Stimulated activated CD4-positive, alpha-beta T cell treated with anti-CD3 and anti-CD28 coated beads, Interleukin-1b, Interleukin-23, amount 100 ng/mL, for 4 hours (primary cell): ENCODE data around the gene TENT4A.

Experiments
- DNase-seq, 2 donors: peaks; one replicate each; pipeline ENCODE4 v3.0.0-alpha.2; 2020; ENCODE audit warnings: low read depth in 2 of 2

Gene TENT4A

DNA sequence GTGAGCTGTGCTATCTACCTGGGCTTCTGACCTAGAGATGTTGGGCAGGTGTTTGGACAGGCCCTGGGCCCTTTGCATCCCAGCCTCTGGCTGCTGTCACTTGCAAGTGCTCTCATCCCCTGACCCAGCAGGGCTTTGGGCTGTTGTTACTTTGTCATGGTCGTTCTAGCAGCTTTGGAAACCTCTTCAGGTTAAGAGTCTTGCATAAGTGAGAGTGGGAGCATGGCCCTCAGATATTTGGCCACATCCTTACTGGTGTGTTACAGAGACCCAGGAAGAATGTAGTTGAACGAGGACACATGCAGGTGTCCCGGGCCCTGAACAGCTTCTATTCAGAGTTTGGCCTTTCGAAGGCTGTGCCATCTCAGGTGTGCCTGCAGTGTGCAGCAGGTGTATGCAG, 4.5 kb downstream of the TENT4A start:
- DNase-seq: no peak

DNA sequence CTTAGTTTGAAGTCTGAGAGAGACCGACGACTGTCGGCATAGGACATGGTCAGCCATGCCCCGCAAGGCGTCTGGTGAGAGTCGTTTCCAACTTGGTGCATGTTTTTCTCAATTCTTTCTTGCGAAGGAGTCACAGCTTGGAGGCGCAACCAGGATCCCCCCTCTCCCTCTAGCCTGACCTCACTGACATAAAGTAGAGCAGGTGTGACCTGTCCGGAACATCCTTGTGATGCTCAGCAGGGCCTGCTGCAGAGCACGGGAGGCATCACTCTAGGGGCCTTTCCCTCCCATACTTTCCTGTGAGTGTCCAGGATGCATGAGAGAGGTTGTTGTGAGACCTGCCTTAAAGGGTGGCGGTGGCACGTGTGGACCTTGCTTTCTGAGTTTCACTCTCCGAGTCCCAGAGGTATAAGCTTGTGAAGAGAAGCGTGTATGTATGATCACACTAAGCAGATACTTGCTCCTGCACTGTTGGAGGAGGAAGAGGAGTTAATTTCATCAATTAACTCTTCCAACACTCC, 5.0 kb downstream of the TENT4A start:
- DNase-seq: no peak

DNA sequence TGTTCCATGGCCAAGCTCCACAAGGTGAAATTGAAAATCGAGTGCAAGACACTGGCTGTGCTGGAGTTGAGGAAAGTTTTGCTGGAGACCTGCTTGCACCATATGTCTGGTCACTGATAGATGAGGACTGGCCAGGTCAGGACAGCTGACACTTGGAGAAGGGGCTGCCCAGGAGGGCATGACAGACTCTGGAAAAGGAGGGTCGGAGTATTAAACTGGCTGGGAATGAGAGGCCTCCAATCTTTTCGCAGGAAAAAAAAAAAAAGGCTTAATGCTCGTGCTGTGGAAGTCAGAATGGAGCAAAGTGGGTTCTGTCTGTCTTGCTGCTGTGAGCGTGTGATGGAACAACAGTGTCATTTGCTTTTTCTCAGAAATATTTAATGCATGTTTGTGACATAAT, 5.5 kb downstream of the TENT4A start:
- DNase-seq: no peak

DNA sequence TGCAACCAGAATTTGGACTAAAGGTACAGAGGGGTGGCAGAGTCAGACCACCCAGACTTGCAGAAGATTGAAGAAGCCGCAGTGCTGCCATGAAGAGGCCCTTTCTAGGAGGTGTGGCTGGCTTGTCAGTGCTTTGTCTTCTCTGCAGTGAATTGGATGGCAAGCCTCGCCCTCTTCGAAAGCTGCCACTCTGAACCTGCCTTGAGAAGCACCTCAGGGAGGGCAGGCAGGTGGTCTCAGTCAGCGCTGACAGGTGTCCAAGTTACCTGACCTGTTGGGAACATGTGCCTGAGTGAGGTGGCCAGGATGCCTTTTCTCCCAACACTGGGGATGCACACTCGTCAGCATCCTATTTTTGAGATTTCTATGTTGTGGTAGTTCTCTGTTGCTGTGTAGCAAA, 6.2 kb downstream of the TENT4A start:
- DNase-seq: no peak

DNA sequence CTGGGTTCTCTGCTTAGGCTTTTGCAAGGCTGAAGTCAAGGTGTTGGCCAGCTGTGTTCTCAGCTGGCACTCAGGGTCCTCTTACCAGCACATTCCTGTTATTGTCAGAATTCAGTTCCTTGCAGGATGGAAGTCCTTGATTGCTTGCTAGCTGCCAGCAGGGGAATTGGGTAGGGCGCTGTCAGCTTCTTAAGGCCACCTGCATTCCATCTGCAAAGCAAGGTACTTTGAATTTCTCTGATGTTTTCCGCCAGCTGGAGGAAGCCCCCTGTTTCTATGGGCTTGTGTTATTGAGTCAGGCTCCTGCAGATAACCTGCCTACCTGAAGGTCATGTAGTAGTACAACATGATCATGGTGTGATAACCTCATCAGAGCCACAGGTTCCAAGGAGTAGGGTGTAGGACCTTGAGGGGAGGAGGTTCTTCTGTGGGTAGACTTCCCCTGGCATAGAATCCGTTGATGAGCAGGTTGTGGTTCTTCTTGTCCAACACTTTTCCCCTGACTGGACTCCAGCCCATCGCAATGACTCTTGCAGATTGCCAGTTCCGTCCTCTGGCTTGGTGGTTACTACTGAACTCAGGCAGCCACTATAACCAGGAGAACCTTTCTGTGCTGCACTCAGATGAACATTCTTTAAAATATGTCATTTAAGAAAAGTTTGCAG, 6.8 kb downstream of the TENT4A start:
- no peak for DNase-seq

DNA sequence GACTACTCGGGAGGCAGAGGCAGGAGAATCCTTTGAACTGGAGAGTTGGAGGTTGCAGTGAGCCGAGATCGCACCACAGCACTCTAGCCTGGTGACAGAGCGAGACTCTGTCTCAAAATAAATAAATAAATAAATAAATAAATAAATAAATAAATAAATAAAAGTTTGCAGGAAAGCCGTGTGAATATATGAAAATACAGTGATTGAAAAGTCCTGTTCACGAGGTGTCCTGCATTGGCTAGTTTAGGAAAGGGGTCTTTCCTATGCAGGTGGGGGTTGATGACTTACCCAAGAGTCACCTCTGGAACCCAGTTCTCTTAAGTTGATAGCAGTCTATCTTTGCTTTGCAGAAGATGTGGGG, 7.3 kb downstream of the TENT4A start:
- DNase-seq: no peak

DNA sequence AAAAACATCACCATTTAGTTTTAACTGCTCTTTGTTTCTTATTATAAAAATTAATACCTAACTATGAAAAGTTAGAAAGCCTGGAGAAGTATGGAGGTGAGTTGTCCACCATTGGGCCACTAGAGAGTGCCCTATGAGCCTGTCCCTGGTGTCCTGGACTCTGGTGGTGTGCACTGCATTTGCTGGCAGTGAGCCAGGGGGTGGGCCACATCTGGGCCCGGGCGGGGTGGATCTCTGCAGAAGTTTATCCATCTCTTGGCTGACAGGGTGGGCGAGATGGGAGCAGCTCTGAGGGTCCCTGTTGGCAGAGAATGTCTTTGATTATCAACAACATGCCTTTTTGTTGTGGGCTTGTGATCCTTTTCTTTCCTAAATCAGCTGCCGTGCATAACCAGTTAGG, 8.2 kb downstream of the TENT4A start:
- no peak for DNase-seq

DNA sequence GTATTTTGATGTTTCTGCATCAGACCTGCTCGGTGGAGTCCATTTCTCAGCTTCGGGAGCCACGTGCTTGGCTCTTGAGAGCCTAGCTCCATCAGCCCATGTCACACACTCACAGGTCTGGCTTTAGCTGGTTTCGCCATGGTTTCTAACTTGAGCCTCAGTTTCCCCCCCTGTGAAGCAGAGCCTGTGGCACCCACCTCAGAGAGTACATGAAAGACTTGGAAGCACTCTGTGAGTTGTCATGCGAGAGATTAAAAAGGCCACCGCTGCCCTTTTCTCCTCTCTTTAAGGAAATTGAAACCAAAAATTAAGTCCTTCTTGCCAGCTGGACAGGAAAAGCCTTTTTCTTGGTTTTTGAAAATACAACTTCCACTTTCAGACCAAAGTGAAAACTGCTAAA, 8.8 kb downstream of the TENT4A start:
- no peak for DNase-seq

DNA sequence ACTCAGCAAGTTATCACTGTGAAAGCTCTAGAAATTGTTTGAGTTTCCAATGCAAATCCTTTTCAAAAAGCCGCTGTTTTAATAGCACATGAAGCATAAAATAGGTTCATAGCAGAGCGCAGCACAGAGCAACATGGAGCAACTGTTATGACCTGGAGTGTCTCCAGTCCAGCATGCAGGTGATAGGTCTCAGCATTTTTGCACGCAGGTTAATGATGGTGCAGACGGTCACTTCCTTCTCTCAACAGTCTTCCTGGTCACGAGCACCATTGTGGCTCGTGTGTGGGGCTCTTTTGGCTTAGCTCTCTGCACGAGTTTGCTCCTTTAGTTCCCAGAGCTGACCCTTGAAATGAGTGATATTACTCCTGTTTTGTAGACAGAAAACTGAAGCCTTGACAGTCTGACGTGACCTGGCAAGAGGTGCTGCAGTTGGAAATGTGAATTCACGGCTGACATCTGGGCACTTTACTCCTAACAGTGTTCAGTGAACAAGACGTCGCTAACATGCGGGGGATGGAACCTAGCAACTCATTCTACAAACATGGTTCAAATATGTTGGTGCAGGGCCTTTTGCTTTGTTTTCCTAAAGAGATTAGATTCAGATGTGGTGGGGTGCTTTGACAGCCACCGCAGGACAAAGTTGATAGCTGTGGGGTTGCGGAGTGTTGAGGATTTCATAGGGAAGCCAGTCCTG, 10.0 kb downstream of the TENT4A start:
- DNase-seq: no peak

DNA sequence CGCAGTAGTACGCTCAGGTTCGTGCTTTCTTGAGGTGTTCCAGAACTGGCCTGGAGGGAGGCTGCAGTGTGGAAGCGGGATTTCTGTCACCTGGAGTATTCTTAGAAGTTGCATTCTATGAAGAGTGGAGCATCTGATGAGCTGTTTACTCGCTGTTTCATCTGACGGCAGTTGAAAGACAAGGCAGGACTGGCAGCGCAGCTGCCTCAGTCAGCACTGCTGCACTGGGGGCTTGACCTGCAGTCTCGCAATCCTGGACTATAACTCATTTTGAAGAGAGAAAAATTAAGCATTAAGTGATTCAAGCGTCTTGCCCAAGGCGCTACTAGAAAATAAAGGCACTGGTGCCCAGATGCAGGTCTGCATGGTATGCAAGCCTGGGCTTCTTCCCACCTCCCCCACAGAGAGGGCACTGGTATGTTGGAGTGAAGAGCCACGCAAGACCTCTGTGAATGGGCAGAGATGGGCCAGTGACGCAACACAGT, 10.6 kb downstream of the TENT4A start:
- no peak for DNase-seq

DNA sequence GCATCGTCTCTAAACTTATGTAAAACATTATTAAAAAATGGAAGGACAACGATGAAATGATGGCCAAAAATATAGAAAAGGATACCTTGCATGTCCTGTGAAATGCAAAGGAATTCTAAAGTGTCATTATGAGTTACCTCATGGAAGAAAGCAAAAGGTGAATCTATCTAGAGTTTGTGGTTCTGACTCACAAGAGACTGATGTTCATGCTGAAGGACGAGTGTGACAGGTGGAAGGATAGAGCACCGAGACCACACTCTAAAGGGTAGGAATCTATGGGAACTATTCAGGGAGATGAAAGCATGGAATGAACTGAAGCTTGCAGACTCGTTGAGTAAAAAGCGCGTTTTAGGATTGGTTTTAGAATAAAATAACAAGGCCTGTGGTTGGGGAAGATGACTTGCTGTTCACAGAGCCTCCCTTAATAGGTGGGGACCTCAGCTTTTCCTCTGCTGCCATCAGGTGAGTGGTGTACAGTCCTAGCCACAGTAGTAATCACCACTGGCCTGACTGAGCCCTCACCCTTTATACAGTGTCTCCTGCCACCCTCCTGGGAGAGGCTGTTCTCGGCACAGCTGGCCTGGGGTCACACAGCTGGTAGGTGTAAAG, 11.2 kb downstream of the TENT4A start:
- no peak for DNase-seq

DNA sequence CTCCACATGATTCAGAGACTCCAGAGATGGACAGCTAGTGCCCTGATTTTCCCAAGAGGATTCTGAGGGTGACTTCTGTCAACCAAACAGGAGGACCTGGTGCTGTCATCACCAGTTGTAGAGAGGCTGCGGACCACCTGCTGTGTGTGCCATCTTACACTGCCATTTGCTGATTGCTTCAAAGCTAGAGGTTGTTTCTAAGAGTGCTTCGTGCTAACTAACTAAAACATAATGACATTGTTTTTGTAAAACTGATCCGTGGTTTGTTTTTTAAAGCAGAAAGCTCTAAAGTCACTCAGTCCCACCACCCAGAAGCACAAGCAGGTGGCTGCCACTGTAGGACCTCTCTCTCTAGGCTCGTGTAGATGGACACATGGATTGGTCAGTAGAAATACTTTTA, 12.2 kb downstream of the TENT4A start:
- DNase-seq: no peak

DNA sequence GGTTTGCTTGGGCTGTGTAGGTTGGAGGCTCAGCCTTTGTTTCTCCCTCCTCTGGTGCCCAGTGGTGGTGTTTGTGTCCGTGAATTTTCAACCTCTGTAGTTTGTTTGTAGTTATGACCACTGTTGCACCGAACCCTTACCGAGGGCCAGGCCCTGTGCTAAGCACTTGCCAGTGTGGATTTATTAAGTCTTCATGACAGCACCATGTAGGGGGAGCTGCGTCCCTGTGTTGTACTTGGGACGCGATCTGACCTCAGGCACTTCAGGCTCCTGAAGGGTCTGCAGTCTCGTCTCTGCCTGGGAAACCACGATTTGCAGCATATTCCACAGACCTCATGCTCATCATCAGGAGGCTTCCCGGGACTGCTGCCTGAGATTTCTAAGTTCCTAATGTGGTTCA, 12.8 kb downstream of the TENT4A start:
- DNase-seq: no peak

DNA sequence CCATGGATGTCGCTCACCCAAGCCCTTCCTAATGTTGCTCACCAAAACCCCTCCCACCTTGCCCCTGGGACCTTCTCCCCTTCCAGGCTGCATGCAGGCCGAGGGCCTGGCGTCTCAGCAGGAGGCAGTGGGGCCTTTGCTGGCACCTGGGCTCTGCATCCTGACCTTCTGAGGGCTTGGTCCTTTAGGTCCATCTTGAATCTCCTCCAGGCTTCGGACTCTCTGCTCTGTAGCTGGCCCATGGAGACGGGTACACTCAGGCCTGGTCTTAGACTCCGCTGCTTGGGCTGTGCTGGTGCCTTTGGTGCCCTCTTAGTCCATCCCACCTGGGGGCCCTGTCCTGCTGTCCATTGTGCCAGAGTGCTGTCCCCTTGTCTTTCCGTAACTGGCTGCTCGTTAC, 14.0 kb downstream of the TENT4A start:
- DNase-seq: no peak

DNA sequence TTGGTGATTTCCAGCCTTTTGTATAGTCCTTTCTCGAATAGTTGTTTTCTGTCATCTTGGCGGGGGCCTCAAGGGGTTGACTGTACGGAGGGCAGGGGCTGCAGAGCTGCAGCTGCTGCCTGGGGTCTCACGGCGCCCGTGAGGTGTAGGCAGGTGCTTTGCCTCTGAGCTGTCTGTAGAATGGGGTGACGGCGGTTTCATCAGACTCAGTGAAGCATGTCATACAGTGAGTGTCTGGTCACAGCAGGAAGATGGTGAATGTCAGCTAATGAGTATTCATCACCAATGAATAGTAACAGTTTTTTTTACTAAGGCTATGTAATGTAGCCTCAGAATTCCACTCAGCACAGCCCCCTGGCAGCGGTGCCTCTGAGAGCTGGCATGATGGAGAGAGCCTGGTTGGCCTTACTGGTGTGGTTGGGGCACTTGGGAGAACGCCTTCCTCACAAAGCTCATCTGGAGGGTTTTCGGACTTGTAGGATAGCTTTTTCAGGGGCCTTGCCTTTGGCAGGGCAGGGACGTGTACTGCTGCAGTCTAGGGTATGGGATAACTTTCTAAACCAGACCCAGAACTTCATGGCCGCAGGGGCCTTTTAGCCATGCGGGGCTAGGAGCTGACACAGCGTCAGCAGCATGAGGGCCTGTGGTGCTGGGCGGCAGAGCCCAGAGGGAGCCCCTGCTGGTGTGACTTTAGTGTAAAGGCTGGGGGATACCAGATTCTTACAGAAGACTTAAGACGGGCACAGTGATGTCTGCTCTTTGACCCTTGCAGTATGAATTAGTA, 15.0 kb downstream of the TENT4A start:
- no peak for DNase-seq

DNA sequence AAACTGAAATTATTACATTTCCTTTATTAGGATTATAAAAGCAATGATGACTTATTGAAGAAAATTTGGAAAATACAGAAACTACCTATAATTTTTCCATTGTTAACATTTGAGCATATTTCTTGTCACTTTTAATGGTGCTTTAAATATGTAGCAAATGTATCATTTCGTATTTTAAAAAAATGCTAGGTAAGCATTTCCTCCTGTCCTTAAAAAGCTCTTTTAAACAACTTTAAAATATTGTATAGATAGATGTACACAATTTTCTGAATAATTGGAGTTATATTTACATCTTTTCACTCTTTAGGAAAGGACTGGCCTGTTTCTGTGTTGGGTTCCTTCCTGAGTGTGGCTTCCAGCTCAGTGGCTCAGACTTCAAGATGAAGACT, 15.6 kb downstream of the TENT4A start:
- DNase-seq: no peak

DNA sequence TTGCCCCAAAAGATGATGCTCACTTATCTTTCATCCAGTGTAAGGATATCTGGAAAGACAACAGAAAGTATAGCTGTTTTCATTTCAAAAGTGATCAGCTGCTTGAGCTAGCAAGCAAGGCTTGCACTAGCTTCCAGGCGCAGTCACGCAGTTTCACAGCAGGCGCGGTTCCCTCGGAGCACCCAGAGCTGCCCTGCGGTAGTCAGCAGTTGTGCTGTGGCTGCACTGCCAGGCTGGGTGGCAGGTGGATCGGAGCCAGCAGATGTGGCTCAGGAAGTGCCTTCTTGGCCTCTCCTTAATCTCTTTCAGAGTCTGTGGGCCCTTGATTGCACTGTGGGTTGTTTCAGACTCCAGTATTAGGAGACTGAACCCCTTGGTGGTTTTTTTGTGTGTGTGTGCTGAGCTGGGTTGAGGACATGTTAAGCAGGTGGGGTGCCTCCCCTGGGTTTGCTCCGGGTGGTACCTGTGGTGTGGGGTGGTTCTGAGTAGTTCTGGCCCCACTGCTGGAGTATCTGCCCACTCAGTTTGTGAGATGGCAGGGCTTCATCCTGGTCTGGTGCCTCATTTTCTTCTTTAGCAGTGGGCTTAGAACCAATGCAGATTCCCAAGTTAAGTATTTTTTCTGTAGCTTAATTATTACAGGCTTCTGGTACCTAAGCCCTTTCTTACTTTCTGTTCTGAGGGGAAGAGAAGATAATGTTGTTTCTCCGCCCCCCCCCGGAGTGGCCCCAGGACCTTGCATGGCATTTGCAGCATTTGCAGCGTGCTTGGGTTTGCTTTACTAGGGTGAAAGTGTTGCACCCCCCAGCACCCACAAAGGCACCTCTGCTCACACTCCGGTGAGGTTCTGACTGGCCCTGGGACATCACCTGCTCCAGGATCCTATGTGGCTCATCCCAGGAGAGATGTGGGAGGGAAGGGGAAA, 16.4 kb downstream of the TENT4A start:
- DNase-seq: peak in 1 of 2 donors; percentile 25

DNA sequence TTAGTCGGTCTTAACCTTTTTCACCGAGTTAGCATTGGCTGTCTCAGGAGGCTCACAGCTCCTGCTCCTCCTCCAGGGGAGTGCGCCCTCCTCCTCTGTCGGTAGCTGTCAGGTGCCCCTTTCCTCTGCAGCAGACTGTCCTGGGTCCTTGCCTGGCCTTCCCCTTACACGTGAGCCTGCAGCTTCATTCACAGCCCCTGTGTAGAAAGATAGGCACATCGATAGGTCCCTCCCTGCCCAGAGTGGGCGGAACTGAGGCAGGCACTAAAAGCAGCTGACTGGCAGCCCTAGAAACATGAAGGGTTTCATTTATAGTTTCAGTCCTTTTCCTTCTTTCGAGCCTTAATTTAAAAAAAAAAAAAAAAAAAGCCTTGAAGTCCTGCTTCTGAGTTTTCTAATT, 17.2 kb downstream of the TENT4A start:
- no peak for DNase-seq

DNA sequence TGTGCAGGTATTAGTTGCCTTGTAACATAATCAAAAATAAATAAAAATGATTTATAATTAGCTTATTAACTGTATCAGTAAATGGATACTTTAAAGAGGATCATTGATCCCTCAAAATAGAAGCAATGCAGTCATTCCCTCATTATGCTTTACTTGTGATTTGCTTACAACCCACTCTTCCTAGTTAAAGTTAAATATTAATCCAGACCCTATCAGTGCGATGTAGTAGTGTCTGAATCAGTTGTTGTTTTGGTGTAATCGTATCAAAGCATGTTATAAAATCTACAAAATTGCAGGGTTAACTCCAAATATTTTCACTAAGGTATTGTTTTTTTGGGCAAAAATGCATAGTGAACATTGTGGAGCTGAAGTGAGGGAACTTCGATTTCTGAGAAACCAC, 17.6 kb downstream of the TENT4A start:
- no peak for DNase-seq

DNA sequence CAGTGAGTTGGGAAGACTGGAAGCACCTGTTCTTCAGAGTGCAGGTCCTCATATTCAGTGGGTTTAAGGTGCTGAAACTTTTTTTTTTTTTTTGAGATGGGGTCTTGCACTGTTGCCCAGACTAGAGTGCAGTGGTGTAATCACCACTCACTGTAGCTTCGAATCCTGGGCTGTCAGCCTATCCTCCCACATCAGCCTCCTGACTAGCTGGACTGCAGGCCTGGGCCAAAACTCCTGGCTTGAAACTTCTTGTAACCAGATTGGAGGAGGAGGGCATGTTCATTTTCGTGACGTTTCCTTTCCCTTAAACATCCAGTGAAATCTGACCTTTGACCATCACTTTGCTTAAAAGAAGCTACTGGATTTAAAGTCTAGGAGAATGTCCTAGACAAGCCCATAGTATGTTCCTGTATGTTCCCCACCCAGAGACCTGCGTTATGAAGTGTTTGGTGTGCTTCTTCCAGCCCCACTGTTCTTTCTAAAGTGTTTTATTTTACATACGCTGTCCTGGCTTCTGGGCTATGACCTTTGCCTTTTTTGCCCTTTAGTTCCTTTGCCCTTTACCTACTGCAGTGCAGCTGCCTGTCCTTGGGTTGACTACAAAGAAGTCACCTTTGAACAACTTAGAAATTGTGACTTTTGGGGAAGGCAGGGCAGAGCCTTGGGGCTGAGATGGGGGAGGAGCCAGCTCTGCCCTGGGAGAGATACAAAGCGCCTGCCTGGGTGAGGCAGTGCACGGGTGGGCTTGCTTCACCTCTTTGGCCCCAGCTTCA, 18.4 kb downstream of the TENT4A start:
- DNase-seq: no peak
